HepG2 (cell line): Measurements from ENCODE around the gene CFI. TPM values are rescaled to one million over a fixed set of nuclear protein-coding genes. Genes with fewer than 3 reads are reported as not detected.

Experiments
- ATAC-seq: fragments of 200-7000 bp; cut with Tn5 transposase; 3 replicates; pipeline ENCODE4 v1.9.1; 2020; ENCODE audit warnings: mild to moderate bottlenecking, moderate library complexity
- BruUV-seq: library from RNA; stranded (reverse); fragments of 400-500 nt; replicated peaks from 2 replicates; lab custom pipeline; 2021; lab: Mats Ljungman, UMichigan
- CTCF ChIA-PET: fragments of 300-600 bp; formaldehyde crosslinking; extraction: SDS; loops from one replicate; lab custom pipeline; 2021; ENCODE audit warnings: low total read pairs, inconsistent platforms, low intra/inter-chr PET ratio; lab: Yijun Ruan, JAX
- POLR2A ChIA-PET: fragments of 350-600 bp; sonication (Branson Sonifier 250); formaldehyde crosslinking; loops from one replicate; lab custom pipeline; 2020; ENCODE audit warnings: antibody characterized with exemption, inconsistent platforms; lab: Yijun Ruan, JAX
- DNase-seq: peaks from one replicate; pipeline ENCODE4 v3.0.0-alpha.2; 2015; ENCODE audit warnings: low spot score
- FAIRE-seq: peaks from 3 replicates; lab custom pipeline; 2011; peaks lifted over from hg19 to GRCh38; lab: Jason Lieb, UNC
- H2AFZ ChIP-seq: one replicate; pipeline ENCODE4 v1.6.1; 2011; ENCODE audit warnings: low read length, inconsistent platforms
- H3K27ac ChIP-seq: fragments of 300-600 bp; 3 replicates; pipeline ENCODE4 v1.8.0; 2011; ENCODE audit warnings: mixed run types, mild to moderate bottlenecking, mixed read lengths, low read length, inconsistent platforms; ENCODE audit not compliant: insufficient read depth; ENCODE audit errors: extremely low read length
- H3K27me3 ChIP-seq, 2 experiments: fragments of 200-600 bp in 1 of 2; 2 replicates in 1 of 2; 3 replicates in 1 of 2; pipeline versions ENCODE4 v1.6.0 to v1.8.0; 2011; ENCODE audit warnings: low read length in 2 of 2, mild to moderate bottlenecking in 2 of 2, moderate library complexity in 2 of 2, inconsistent platforms in 1 of 2; ENCODE audit not compliant: insufficient read depth in 2 of 2, control insufficient read depth in 1 of 2
- H3K36me3 ChIP-seq, 2 experiments: fragments of 200-600 bp in 1 of 2; replicated peaks in 1 of 2; 2 replicates in 1 of 2; 3 replicates in 1 of 2; pipeline versions ENCODE4 v1.5.1 to v1.8.0; 2011; ENCODE audit warnings: low read length in 2 of 2, inconsistent platforms in 1 of 2; ENCODE audit not compliant: insufficient read depth in 2 of 2, control insufficient read depth in 1 of 2
- H3K4me1 ChIP-seq: 2 replicates; pipeline ENCODE4 v1.5.1; 2012; ENCODE audit warnings: low read length, inconsistent platforms; ENCODE audit not compliant: insufficient read depth
- H3K4me2 ChIP-seq: 2 replicates; pipeline ENCODE4 v1.6.0; 2011; ENCODE audit warnings: low read depth, low read length, inconsistent platforms
- H3K4me3 ChIP-seq, 3 experiments: fragments of 200-600 bp in 1 of 3; sonication (generic), shearing (Covaris generic) in 1 of 3; replicated peaks in 1 of 3; 2 replicates each; pipeline ENCODE4 v1.5.1; 2011 to 2016; ENCODE audit warnings: low read length in 3 of 3, inconsistent platforms in 2 of 3, low read depth in 2 of 3, mild to moderate bottlenecking in 2 of 3, control low read depth in 1 of 3, mixed read lengths in 1 of 3; ENCODE audit not compliant: insufficient read depth in 1 of 3
- H3K79me2 ChIP-seq: one replicate; pipeline ENCODE4 v1.6.1; 2011; ENCODE audit warnings: low read length, inconsistent platforms; ENCODE audit not compliant: insufficient read depth
- H3K9ac ChIP-seq: 2 replicates; pipeline ENCODE4 v1.6.0; 2011; ENCODE audit warnings: mild to moderate bottlenecking, low read depth, low read length, inconsistent platforms; ENCODE audit not compliant: insufficient read depth
- H3K9me3 ChIP-seq: 2 replicates; pipeline ENCODE4 v1.5.1; 2012; ENCODE audit warnings: mild to moderate bottlenecking, low read length
- H4K20me1 ChIP-seq: 2 replicates; pipeline ENCODE4 v1.6.0; 2011; ENCODE audit warnings: inconsistent platforms, mild to moderate bottlenecking, low read length, moderate library complexity; ENCODE audit not compliant: insufficient read depth
- CREM ChIP-seq, 2 experiments: sonication (generic) in 1 of 2; formaldehyde crosslinking in 1 of 2; IDR thresholded peaks; 2 replicates each; pipeline versions ENCODE4 v1.4.0 to v1.6.1; 2016 to 2020; ENCODE audit warnings: antibody characterized with exemption in 1 of 2, mild to moderate bottlenecking in 1 of 2, missing genetic modification reagents in 1 of 2
- DNMT3B ChIP-seq: conservative IDR thresholded peaks from 2 replicates; pipeline ENCODE4 v1.6.1; 2016; ENCODE audit warnings: missing biosample characterization, control low read depth
- FOSL1 ChIP-seq: sonication (generic); formaldehyde crosslinking; IDR thresholded peaks from 2 replicates; pipeline ENCODE4 v1.9.0; 2021; ENCODE audit warnings: missing genetic modification reagents, borderline replicate concordance
- SAP130 ChIP-seq: IDR thresholded peaks from 2 replicates; pipeline ENCODE4 v1.6.1; 2016; ENCODE audit warnings: low read depth
- SOX13 ChIP-seq, 3 experiments: fragments of 450-650 bp in 1 of 3; sonication (generic) in 1 of 3; formaldehyde crosslinking in 1 of 3; IDR thresholded peaks in 2 of 3; conservative IDR thresholded peaks in 1 of 3; 2 replicates each; pipeline versions ENCODE4 v1.5.0 to v1.6.1; 2016 to 2020; ENCODE audit warnings: antibody characterized with exemption in 1 of 3, mild to moderate bottlenecking in 1 of 3, missing compliant biosample characterization in 1 of 3, missing genetic modification reagents in 1 of 3, moderate library complexity in 1 of 3
- ZNF577 ChIP-seq: sonication (generic); formaldehyde crosslinking; IDR thresholded peaks from 2 replicates; pipeline ENCODE4 v1.4.0; 2020; ENCODE audit warnings: mild to moderate bottlenecking, low read depth, missing genetic modification reagents, borderline replicate concordance
- ZNF615 ChIP-seq: sonication (generic); formaldehyde crosslinking; IDR thresholded peaks from 2 replicates; pipeline ENCODE4 v1.5.0; 2020; ENCODE audit warnings: mild to moderate bottlenecking, missing genetic modification reagents, borderline replicate concordance
- ZNF784 ChIP-seq: sonication (generic); formaldehyde crosslinking; IDR thresholded peaks from 2 replicates; pipeline ENCODE4 v1.5.1; 2020; ENCODE audit warnings: missing genetic modification reagents, mild to moderate bottlenecking, borderline replicate concordance
- ZNF800 ChIP-seq: sonication (generic); formaldehyde crosslinking; IDR thresholded peaks from 2 replicates; pipeline ENCODE4 v1.4.0; 2020; ENCODE audit warnings: missing genetic modification reagents
- ZNF879 ChIP-seq: sonication (generic); formaldehyde crosslinking; IDR thresholded peaks from 2 replicates; pipeline ENCODE4 v1.8.1; 2023; ENCODE audit warnings: missing genetic modification reagents
- WGBS: methylation state at CpG from one replicate; pipeline ENCODE4 v1.1.6; 2017; ENCODE audit warnings: low lambda C conversion rate; 5-methylcytosine and 5-hydroxymethylcytosine counted together
- in situ Hi-C: cut with HindIII; loops from 2 replicates; pipeline ENCODE4 v1.10.0; 2017; ENCODE audit warnings: low pct_unique_long_range_greater_than_20kb; ENCODE audit not compliant: extremely low pct_ligation_motif_present
- intact Hi-C: fragments of 100-400 bp; cut with micrococcal nuclease; formaldehyde crosslinking; loops from one replicate; pipeline ENCODE4 v1.10.0; 2022; ENCODE audit not compliant: unreplicated experiment
- polyA plus RNA-seq, 8 experiments: library from polyadenylated mRNA; depleted of rRNA in 3 of 8; stranded (reverse) in 7 of 8; unstranded in 1 of 8; fragments of >200 nt; fragmentation: Illumina TruSeq in 4 of 8; extraction: Trizol in 4 of 8; gene quantifications; 2 replicates each; pipeline versions ENCODE4 v1.2.1 to v1.2.3, GENCODE V29; 2011 to 2016; ENCODE audit warnings: low read depth in 4 of 8, missing spikeins in 1 of 8, mixed read lengths in 1 of 8; ENCODE audit not compliant: insufficient read depth in 1 of 8
- total RNA-seq, 5 experiments: library from RNA; depleted of rRNA; stranded (reverse); fragments of >200 nt; fragmentation: Illumina TruSeq; extraction: Trizol; gene quantifications; 2 replicates each; pipeline ENCODE4 v1.2.3, GENCODE V29; 2016; ENCODE audit warnings: low read depth in 1 of 5

CFI gene
- total and polyA plus RNA-seq, 2 of the 13 experiments (the other 11 are each of a cell fraction or from before 2014, with no cell fraction given), result 284 to 337 TPM

- no peak for TF ChIP-seq ZNF784 (CRISPR knock-in tag)
- TF ChIP-seq ZNF615 (CRISPR knock-in tag), result no peak
- TF ChIP-seq SAP130 (CRISPR knock-in tag), result no peak
- no peak for TF ChIP-seq ZNF800 (CRISPR knock-in tag)
- no peak for TF ChIP-seq FOSL1 (CRISPR knock-in tag)
- TF ChIP-seq DNMT3B, result no peak
Observed at GRCh38 chr4:109818268-109818667, 16.5 kb upstream of the CFI start (continued).

GRCh38 chr4:109816894-109817293, 15.1 kb upstream of the CFI start:
- peaks cover 31% of the 10 kb centered on the region for H3K79me2 ChIP-seq

More at GRCh38 chr4:109816894-109817293, 15.1 kb upstream of the CFI start:
- no peaks in the 10 kb centered on the region for H4K20me1 ChIP-seq
- no peaks in the 10 kb centered on the region for H3K9me3 ChIP-seq
- H3K4me3 ChIP-seq, result peak overlapping the region; percentile 77 to 95 (median 84)
- CTCF ChIA-PET, result no interaction called here
- TF ChIP-seq ZNF577 (CRISPR knock-in tag), result no peak
- TF ChIP-seq CREM (IDR thresholded peaks at IDR 0.05), result no peak
- TF ChIP-seq CREM (CRISPR knock-in tag; IDR thresholded peaks at IDR 0.05), result no peak
- no peak for TF ChIP-seq ZNF879 (CRISPR knock-in tag)
- TF ChIP-seq SOX13 (IDR thresholded peaks at IDR 0.05), result no peak
- TF ChIP-seq SOX13 (CRISPR knock-in tag; conservative IDR thresholded peaks at IDR 0.05 in 1 of 2, IDR thresholded peaks at IDR 0.05 in 1 of 2), result peak in 1 of 2 experiments; percentile 15; a peak in 1 of 4 replicates
- POLR2A ChIA-PET, result interaction anchor here (1.2 to 1.5 kb wide), 2 partner anchors 15 to 383 kb away, joined by 3 to 7 read pairs; partner anchors contain the start of genes CFI and SEC24B
- H3K4me1 ChIP-seq, result peaks cover 53% of the 10 kb centered on the region
- no peaks in the 10 kb centered on the region; a peak in 1 of 5 replicates for H3K27me3 ChIP-seq
- no peak for ATAC-seq
- BruUV-seq, result no TSS peak
- H2AFZ ChIP-seq, result no peak overlapping the region
- DNase-seq, result no peak
- in situ Hi-C loops (loop anchor here (25.0 kb wide), 1 partner anchor 255 kb away; the partner anchor contains the start of gene MCUB), intact Hi-C loops (loop anchor here (5.0 kb wide), 4 partner anchors 70 to 385 kb away; partner anchors contain the start of genes CASP6 and SEC24B)
- WGBS, result 41% methylated on average over 1 of the region's 1 CpG
- no peak for FAIRE-seq
- H3K27ac ChIP-seq, result peak overlapping the region; percentile 91
- peak overlapping the region; percentile 91 for H3K4me2 ChIP-seq
- peak overlapping the region; percentile 92 for H3K9ac ChIP-seq
- peaks cover 6 to 37% of the 10 kb centered on the region in 2 experiments; a peak in 4 of 5 replicates for H3K36me3 ChIP-seq
